HepG2 (cell line): ENCODE data around the gene POU2AF3. TPM values are rescaled to one million over a fixed set of nuclear protein-coding genes. Genes with fewer than 3 reads are reported as not detected.

ENCODE experiments used
- ATAC-seq: fragments of 200-7000 bp; cut with Tn5 transposase; 3 replicates; pipeline ENCODE4 v1.9.1; 2020; ENCODE audit warnings: mild to moderate bottlenecking, moderate library complexity
- BruUV-seq: library from RNA; stranded (reverse); fragments of 400-500 nt; replicated peaks from 2 replicates; lab custom pipeline; 2021; lab: Mats Ljungman, UMichigan
- CTCF ChIA-PET: fragments of 300-600 bp; formaldehyde crosslinking; extraction: SDS; loops from one replicate; lab custom pipeline; 2021; ENCODE audit warnings: low total read pairs, inconsistent platforms, low intra/inter-chr PET ratio; lab: Yijun Ruan, JAX
- POLR2A ChIA-PET: fragments of 350-600 bp; sonication (Branson Sonifier 250); formaldehyde crosslinking; loops from one replicate; lab custom pipeline; 2020; ENCODE audit warnings: antibody characterized with exemption, inconsistent platforms; lab: Yijun Ruan, JAX
- DNase-seq: peaks from one replicate; pipeline ENCODE4 v3.0.0-alpha.2; 2015; ENCODE audit warnings: low spot score
- FAIRE-seq: peaks from 3 replicates; lab custom pipeline; 2011; peaks lifted over from hg19 to GRCh38; lab: Jason Lieb, UNC
- H2AFZ ChIP-seq: one replicate; pipeline ENCODE4 v1.6.1; 2011; ENCODE audit warnings: low read length, inconsistent platforms
- H3K27ac ChIP-seq: fragments of 300-600 bp; 3 replicates; pipeline ENCODE4 v1.8.0; 2011; ENCODE audit warnings: mixed run types, mild to moderate bottlenecking, mixed read lengths, low read length, inconsistent platforms; ENCODE audit not compliant: insufficient read depth; ENCODE audit errors: extremely low read length
- H3K27me3 ChIP-seq, 2 experiments: fragments of 200-600 bp in 1 of 2; 2 replicates in 1 of 2; 3 replicates in 1 of 2; pipeline versions ENCODE4 v1.6.0 to v1.8.0; 2011; ENCODE audit warnings: low read length in 2 of 2, mild to moderate bottlenecking in 2 of 2, moderate library complexity in 2 of 2, inconsistent platforms in 1 of 2; ENCODE audit not compliant: insufficient read depth in 2 of 2, control insufficient read depth in 1 of 2
- H3K36me3 ChIP-seq, 2 experiments: fragments of 200-600 bp in 1 of 2; replicated peaks in 1 of 2; 2 replicates in 1 of 2; 3 replicates in 1 of 2; pipeline versions ENCODE4 v1.5.1 to v1.8.0; 2011; ENCODE audit warnings: low read length in 2 of 2, inconsistent platforms in 1 of 2; ENCODE audit not compliant: insufficient read depth in 2 of 2, control insufficient read depth in 1 of 2
- H3K4me1 ChIP-seq: 2 replicates; pipeline ENCODE4 v1.5.1; 2012; ENCODE audit warnings: low read length, inconsistent platforms; ENCODE audit not compliant: insufficient read depth
- H3K4me2 ChIP-seq: 2 replicates; pipeline ENCODE4 v1.6.0; 2011; ENCODE audit warnings: low read depth, low read length, inconsistent platforms
- H3K4me3 ChIP-seq, 3 experiments: fragments of 200-600 bp in 1 of 3; sonication (generic), shearing (Covaris generic) in 1 of 3; replicated peaks in 1 of 3; 2 replicates each; pipeline ENCODE4 v1.5.1; 2011 to 2016; ENCODE audit warnings: low read length in 3 of 3, inconsistent platforms in 2 of 3, low read depth in 2 of 3, mild to moderate bottlenecking in 2 of 3, control low read depth in 1 of 3, mixed read lengths in 1 of 3; ENCODE audit not compliant: insufficient read depth in 1 of 3
- H3K79me2 ChIP-seq: one replicate; pipeline ENCODE4 v1.6.1; 2011; ENCODE audit warnings: low read length, inconsistent platforms; ENCODE audit not compliant: insufficient read depth
- H3K9ac ChIP-seq: 2 replicates; pipeline ENCODE4 v1.6.0; 2011; ENCODE audit warnings: mild to moderate bottlenecking, low read depth, low read length, inconsistent platforms; ENCODE audit not compliant: insufficient read depth
- H3K9me3 ChIP-seq: 2 replicates; pipeline ENCODE4 v1.5.1; 2012; ENCODE audit warnings: mild to moderate bottlenecking, low read length
- H4K20me1 ChIP-seq: 2 replicates; pipeline ENCODE4 v1.6.0; 2011; ENCODE audit warnings: inconsistent platforms, mild to moderate bottlenecking, low read length, moderate library complexity; ENCODE audit not compliant: insufficient read depth
- CENPT ChIP-seq: sonication (generic); formaldehyde crosslinking; IDR thresholded peaks from 2 replicates; pipeline ENCODE4 v1.8.0; 2022; ENCODE audit warnings: low read depth, mild to moderate bottlenecking, moderate library complexity, missing genetic modification reagents
- GABPB1 ChIP-seq: IDR thresholded peaks from 2 replicates; pipeline ENCODE4 v1.6.1; 2016; ENCODE audit warnings: mild to moderate bottlenecking, missing genetic modification reagents, moderate library complexity, missing compliant biosample characterization
- HINFP ChIP-seq: sonication (generic); formaldehyde crosslinking; IDR thresholded peaks from 2 replicates; pipeline ENCODE4 v1.4.0; 2020; ENCODE audit warnings: low read depth, mild to moderate bottlenecking, missing genetic modification reagents
- HNF4A ChIP-seq: sonication (generic); formaldehyde crosslinking; IDR thresholded peaks from 2 replicates; pipeline ENCODE4 v1.4.0; 2020; ENCODE audit warnings: missing genetic modification reagents
- PHF8 ChIP-seq: sonication (generic); formaldehyde crosslinking; IDR thresholded peaks from 2 replicates; pipeline ENCODE4 v1.5.0; 2020; ENCODE audit warnings: missing genetic modification reagents
- RELA ChIP-seq: sonication (generic); formaldehyde crosslinking; IDR thresholded peaks from 2 replicates; pipeline ENCODE4 v1.4.0; 2020; ENCODE audit warnings: missing genetic modification reagents
- SIN3B ChIP-seq: fragments of 150-350 bp; IDR thresholded peaks from 2 replicates; pipeline ENCODE4 v1.6.1; 2014; ENCODE audit warnings: low read length
- SRF ChIP-seq: IDR thresholded peaks from 2 replicates; pipeline ENCODE4 v1.6.1; 2011; ENCODE audit warnings: mild to moderate bottlenecking, low read depth, low read length, moderate library complexity
- ZNF317 ChIP-seq: sonication (generic); formaldehyde crosslinking; IDR thresholded peaks from 2 replicates; pipeline ENCODE4 v1.5.0; 2020; ENCODE audit warnings: mild to moderate bottlenecking, missing genetic modification reagents
- ZNF335 ChIP-seq: sonication (generic); formaldehyde crosslinking; IDR thresholded peaks from 2 replicates; pipeline ENCODE4 v1.4.0; 2020; ENCODE audit warnings: missing genetic modification reagents
- ZNF569 ChIP-seq: sonication (generic); formaldehyde crosslinking; IDR thresholded peaks from 2 replicates; pipeline ENCODE4 v1.5.0; 2020; ENCODE audit warnings: mild to moderate bottlenecking, missing genetic modification reagents, moderate library complexity, borderline replicate concordance
- ZNF749 ChIP-seq: sonication (generic); formaldehyde crosslinking; IDR thresholded peaks from 2 replicates; pipeline ENCODE4 v1.8.0; 2022; ENCODE audit warnings: mild to moderate bottlenecking, missing genetic modification reagents, moderate library complexity, borderline replicate concordance
- ZNF768 ChIP-seq: sonication (generic); formaldehyde crosslinking; IDR thresholded peaks from 2 replicates; pipeline ENCODE4 v1.4.0; 2020; ENCODE audit warnings: missing genetic modification reagents
- WGBS: methylation state at CpG from one replicate; pipeline ENCODE4 v1.1.6; 2017; ENCODE audit warnings: low lambda C conversion rate; 5-methylcytosine and 5-hydroxymethylcytosine counted together
- in situ Hi-C: cut with HindIII; loops from 2 replicates; pipeline ENCODE4 v1.10.0; 2017; ENCODE audit warnings: low pct_unique_long_range_greater_than_20kb; ENCODE audit not compliant: extremely low pct_ligation_motif_present
- intact Hi-C: fragments of 100-400 bp; cut with micrococcal nuclease; formaldehyde crosslinking; loops from one replicate; pipeline ENCODE4 v1.10.0; 2022; ENCODE audit not compliant: unreplicated experiment
- polyA plus RNA-seq, 8 experiments: library from polyadenylated mRNA; depleted of rRNA in 3 of 8; stranded (reverse) in 7 of 8; unstranded in 1 of 8; fragments of >200 nt; fragmentation: Illumina TruSeq in 4 of 8; extraction: Trizol in 4 of 8; gene quantifications; 2 replicates each; pipeline versions ENCODE4 v1.2.1 to v1.2.3, GENCODE V29; 2011 to 2016; ENCODE audit warnings: low read depth in 4 of 8, missing spikeins in 1 of 8, mixed read lengths in 1 of 8; ENCODE audit not compliant: insufficient read depth in 1 of 8
- total RNA-seq, 5 experiments: library from RNA; depleted of rRNA; stranded (reverse); fragments of >200 nt; fragmentation: Illumina TruSeq; extraction: Trizol; gene quantifications; 2 replicates each; pipeline ENCODE4 v1.2.3, GENCODE V29; 2016; ENCODE audit warnings: low read depth in 1 of 5

POU2AF3 gene
- total and polyA plus RNA-seq, 2 of the 13 experiments (the other 11 are each of a cell fraction or from before 2014, with no cell fraction given): 7.8 to 71.2 TPM

GRCh38 chr11:111297696-111298095 lies 650 bp upstream of the POU2AF3 start:
- Histone ChIP-seq H4K20me1 (no peaks in the 10 kb centered on the region), H2AFZ (no peak overlapping the region), H3K4me1 (peaks cover 56% of the 10 kb centered on the region), H3K9ac (no peak overlapping the region), H3K4me3 (no peak overlapping the region), H3K36me3 (no peaks in the 10 kb centered on the region), H3K27me3 (no peaks in the 10 kb centered on the region), H3K79me2 (peaks cover 16% of the 10 kb centered on the region), H3K9me3 (no peaks in the 10 kb centered on the region), H3K27ac (no peak overlapping the region), H3K4me2 (no peak overlapping the region)
- FAIRE-seq: no peak
- in situ Hi-C loops: loop anchor here (5.0 kb wide), 1 partner anchor 60 kb away; no protein-coding TSS in a partner anchor
- DNase-seq: no peak
- WGBS: 96% methylated on average over 8 of the region's 10 CpGs
- intact Hi-C loops: loop anchor here (2.0 kb wide), 3 partner anchors 15 to 63 kb away; no protein-coding TSS in a partner anchor
- TF ChIP-seq PHF8 (no peak), HNF4A (CRISPR knock-in tag) (no peak), ZNF749 (CRISPR knock-in tag) (no peak), SIN3B (no peak), ZNF569 (CRISPR knock-in tag) (no peak)
- TSS peak; percentile 49 for BruUV-seq
- ChIA-PET CTCF (interaction anchor here (5.7 kb wide), 1 partner anchor 126 kb away, joined by 51 read pairs; no protein-coding TSS in a partner anchor), POLR2A (interaction anchor here (2.1 to 6.9 kb wide), 3 partner anchors 11 to 62 kb away, joined by 11 to 102 read pairs (median 21); no protein-coding TSS in a partner anchor)
- no peak for ATAC-seq

GRCh38 chr11:111299101-111300026 lies 1.0 kb downstream of the POU2AF3 start:
- peaks cover 16% of the 10 kb centered on the region for H3K79me2 ChIP-seq
- H2AFZ ChIP-seq: no peak overlapping the region
- H3K9ac ChIP-seq: peak overlapping the region; percentile 93
- peaks cover 68% of the 10 kb centered on the region for H3K4me1 ChIP-seq
- ChIA-PET POLR2A (interaction anchor here (1.0 to 6.9 kb wide), 11 partner anchors 10 to 124 kb away, joined by 3 to 102 read pairs (median 9); no protein-coding TSS in a partner anchor), CTCF (interaction anchor here (0.9 to 5.7 kb wide), 4 partner anchors 16 to 131 kb away, joined by 3 to 51 read pairs (median 4); no protein-coding TSS in a partner anchor)
- H4K20me1 ChIP-seq: no peaks in the 10 kb centered on the region
- peak; percentile 94 for ATAC-seq
- H3K36me3 ChIP-seq: no peaks in the 10 kb centered on the region
- intact Hi-C loops: loop anchor here (1.0 to 2.0 kb wide), 4 partner anchors 17 to 124 kb away; no protein-coding TSS in a partner anchor
- no TSS peak for BruUV-seq
- H3K9me3 ChIP-seq: no peaks in the 10 kb centered on the region
- peak overlapping the region; percentile 79 for H3K4me2 ChIP-seq
- H3K27me3 ChIP-seq: no peaks in the 10 kb centered on the region
- H3K27ac ChIP-seq: peak overlapping the region; percentile 81
- H3K4me3 ChIP-seq: peak overlapping the region; percentile 62 to 78 (median 72)
- DNase-seq: peak; percentile 46
- 3% methylated on average over 29 of the region's 77 CpGs for WGBS
- no peak for FAIRE-seq
- in situ Hi-C loops: loop anchor here (5.0 kb wide), 1 partner anchor 58 kb away; no protein-coding TSS in a partner anchor
- TF ChIP-seq SRF (no peak), GABPB1 (peak; percentile 65; the same call in 1 of the 2 replicates), RELA (CRISPR knock-in tag) (no peak), ZNF335 (CRISPR knock-in tag) (no peak), CENPT (CRISPR knock-in tag) (no peak), ZNF768 (CRISPR knock-in tag) (peak; percentile 44; the same call in 1 of the 2 replicates), HINFP (no peak), ZNF317 (no peak)
